HL-60/S4 treated with retinoic acid at 250 ng/mL for 4 days and 3 days (cell line): Measurements from ENCODE around the gene PRICKLE2.
"Not testable (repeated sequence)": the region's sequence is repeated elsewhere in the genome, so short reads cannot be mapped to it uniquely, and the experiment has no call there.

Source experiments
- in situ Hi-C: fragments of 300-500 bp; cut with MboI; formaldehyde crosslinking; loops from 2 replicates; pipeline ENCODE4 v1.7.0; 2022; ENCODE audit warnings: low sequenced_read_pairs

Gene PRICKLE2

GRCh38 chr3:64104691-64105111, 120.6 kb downstream of the PRICKLE2 start:
- in situ Hi-C loops = no loop called here

GRCh38 chr3:64104006-64104405, 121.3 kb downstream of the PRICKLE2 start:
- in situ Hi-C loops = no loop called here

- in situ Hi-C loops = no loop called here
Observed at GRCh38 chr3:64103131-64103530, 122.1 kb downstream of the PRICKLE2 start.

GRCh38 chr3:64102147-64102546, 123.1 kb downstream of the PRICKLE2 start:
- in situ Hi-C loops = no loop called here

GRCh38 chr3:64099316-64099715, 126.0 kb downstream of the PRICKLE2 start:
- in situ Hi-C loops = no loop called here

- in situ Hi-C loops = no loop called here
Observed at GRCh38 chr3:64098670-64099069, 126.6 kb downstream of the PRICKLE2 start.

- in situ Hi-C loops = no loop called here
Observed at GRCh38 chr3:64097920-64098319, 127.3 kb downstream of the PRICKLE2 start.

GRCh38 chr3:64095802-64096201, 129.5 kb downstream of the PRICKLE2 start:
- in situ Hi-C loops = no loop called here

- in situ Hi-C loops = no loop called here
Observed at GRCh38 chr3:64094713-64095079, 130.6 kb downstream of the PRICKLE2 start.

GRCh38 chr3:64093825-64094712, 131.2 kb downstream of the PRICKLE2 start:
- in situ Hi-C loops = no loop called here

GRCh38 chr3:64093211-64093610, 132.1 kb downstream of the PRICKLE2 start:
- in situ Hi-C loops = no loop called here

GRCh38 chr3:64091501-64091900, 133.8 kb downstream of the PRICKLE2 start:
- in situ Hi-C loops = no loop called here

GRCh38 chr3:64089386-64089785, 135.9 kb downstream of the PRICKLE2 start:
- in situ Hi-C loops = not testable (repeated sequence)

GRCh38 chr3:64088408-64089205, 136.7 kb downstream of the PRICKLE2 start:
- in situ Hi-C loops = no loop called here

- in situ Hi-C loops = no loop called here
Observed at GRCh38 chr3:64086479-64087252, 138.6 kb downstream of the PRICKLE2 start.

GRCh38 chr3:64084640-64085039, 140.6 kb downstream of the PRICKLE2 start:
- in situ Hi-C loops = no loop called here

- in situ Hi-C loops = no loop called here
Observed at GRCh38 chr3:64083575-64083974, 141.7 kb downstream of the PRICKLE2 start.

GRCh38 chr3:64082961-64083541, 142.2 kb downstream of the PRICKLE2 start:
- in situ Hi-C loops = no loop called here

GRCh38 chr3:64082411-64082810, 142.9 kb downstream of the PRICKLE2 start:
- in situ Hi-C loops = no loop called here

GRCh38 chr3:64081235-64081630, 144.0 kb downstream of the PRICKLE2 start:
- in situ Hi-C loops = no loop called here
